Measurements from ENCODE around the gene LCP2.

Gene LCP2

GRCh38 chr5:170225326-170226128 is 72.0 kb downstream of the LCP2 start:
- Mint-ChIP-seq H3K4me3 (no peak overlapping the region), H3K4me1 (peaks cover 3 to 4% of the 10 kb centered on the region in 2 donors), H3K36me3 (no peaks in the 10 kb centered on the region), H3K27me3 (peaks cover 0 to 9% of the 10 kb centered on the region in 2 donors), H3K27ac (no peak overlapping the region), H3K9me3 (no peaks in the 10 kb centered on the region)
- peak; percentile 42 for DNase-seq
- ATAC-seq (replicated peaks), result peak; percentile 67 to 72

- Mint-ChIP-seq H3K4me3 (no peak overlapping the region), H3K4me1 (peaks cover 3 to 4% of the 10 kb centered on the region in 2 donors), H3K36me3 (no peaks in the 10 kb centered on the region), H3K27ac (no peak overlapping the region), H3K9me3 (no peaks in the 10 kb centered on the region), H3K27me3 (peaks cover 0 to 9% of the 10 kb centered on the region in 2 donors)
- no peak for ATAC-seq (replicated peaks)
- DNase-seq, result no peak
Observed at GRCh38 chr5:170223906-170224305, 73.7 kb downstream of the LCP2 start.

DNA sequence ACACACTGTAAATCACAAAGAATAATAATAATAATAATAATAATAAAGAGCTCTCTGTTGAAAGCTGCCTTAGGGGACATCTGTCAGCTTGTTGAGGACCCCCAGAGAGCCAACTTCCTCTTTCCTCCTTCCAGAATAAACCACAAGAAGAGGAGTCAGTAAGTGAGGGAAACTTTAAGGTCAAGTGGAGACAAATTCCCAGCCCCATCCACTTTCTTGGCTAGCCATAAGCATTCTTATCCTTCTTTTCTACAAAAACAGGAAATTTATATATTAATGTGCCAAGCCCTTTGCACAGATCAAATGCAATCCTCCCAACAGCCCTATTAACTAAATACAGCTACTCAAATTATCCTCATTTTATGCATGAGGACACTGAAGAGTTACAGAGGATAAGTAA is 74.2 kb downstream of the LCP2 start:
- no peaks in the 10 kb centered on the region for H3K36me3 Mint-ChIP-seq
- no peak for DNase-seq
- no peaks in the 10 kb centered on the region for H3K9me3 Mint-ChIP-seq
- H3K4me3 Mint-ChIP-seq, result no peak overlapping the region
- no peak for ATAC-seq (replicated peaks)
- peaks cover 0 to 9% of the 10 kb centered on the region in 2 donors for H3K27me3 Mint-ChIP-seq
- peaks cover 3 to 4% of the 10 kb centered on the region in 2 donors for H3K4me1 Mint-ChIP-seq
- H3K27ac Mint-ChIP-seq, result no peak overlapping the region

- ATAC-seq (replicated peaks), result no peak
- Mint-ChIP-seq H3K9me3 (no peaks in the 10 kb centered on the region), H3K27ac (no peak overlapping the region), H3K4me3 (no peak overlapping the region), H3K4me1 (peaks cover 3 to 4% of the 10 kb centered on the region in 2 donors), H3K36me3 (no peaks in the 10 kb centered on the region), H3K27me3 (peaks cover 0 to 9% of the 10 kb centered on the region in 2 donors)
- DNase-seq, result no peak
Observed at GRCh38 chr5:170221327-170221741, 76.2 kb downstream of the LCP2 start.

- no peak overlapping the region for H3K27ac Mint-ChIP-seq
- H3K9me3 Mint-ChIP-seq, result no peaks in the 10 kb centered on the region
- peaks cover 0 to 7% of the 10 kb centered on the region in 2 donors for H3K27me3 Mint-ChIP-seq
- ATAC-seq (replicated peaks) (no peak), DNase-seq (no peak)
- H3K4me1 Mint-ChIP-seq, result no peaks in the 10 kb centered on the region
- no peak overlapping the region for H3K4me3 Mint-ChIP-seq
- H3K36me3 Mint-ChIP-seq, result no peaks in the 10 kb centered on the region
Observed at GRCh38 chr5:170220191-170220590, 77.4 kb downstream of the LCP2 start.

GRCh38 chr5:170219615-170220014 is 78.0 kb downstream of the LCP2 start:
- H3K9me3 Mint-ChIP-seq, result no peaks in the 10 kb centered on the region
- H3K4me1 Mint-ChIP-seq, result no peaks in the 10 kb centered on the region
- no peak overlapping the region for H3K27ac Mint-ChIP-seq
- H3K27me3 Mint-ChIP-seq, result peaks cover 0 to 7% of the 10 kb centered on the region in 2 donors
- no peak for ATAC-seq (replicated peaks)
- no peaks in the 10 kb centered on the region for H3K36me3 Mint-ChIP-seq
- DNase-seq, result no peak
- H3K4me3 Mint-ChIP-seq, result no peak overlapping the region

DNA sequence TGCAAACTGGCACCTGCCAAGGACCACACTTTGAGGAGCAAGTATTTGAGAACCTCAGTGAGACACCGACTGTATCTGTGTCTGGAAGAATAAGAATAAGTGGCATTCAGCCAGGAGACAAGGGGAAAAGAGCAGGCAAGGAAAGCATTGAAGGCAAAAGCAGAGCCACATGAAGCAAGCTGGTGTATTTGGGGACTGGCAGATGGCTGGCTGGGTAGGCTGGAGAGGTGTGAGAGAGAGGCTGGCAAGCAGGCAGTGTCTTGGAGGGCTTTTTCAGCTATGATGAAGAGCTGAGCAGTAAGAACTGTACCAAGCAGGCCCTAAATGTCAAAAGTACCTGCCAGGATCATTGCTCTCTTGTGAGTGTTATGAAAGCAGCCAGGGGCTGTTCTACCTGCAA is 78.9 kb downstream of the LCP2 start:
- Mint-ChIP-seq H3K9me3 (no peaks in the 10 kb centered on the region), H3K27me3 (peaks cover 0 to 7% of the 10 kb centered on the region in 2 donors), H3K36me3 (no peaks in the 10 kb centered on the region), H3K4me3 (no peak overlapping the region), H3K27ac (no peak overlapping the region), H3K4me1 (no peaks in the 10 kb centered on the region)
- ATAC-seq (replicated peaks), result no peak
- DNase-seq, result no peak

GRCh38 chr5:170217831-170218230 is 79.7 kb downstream of the LCP2 start:
- Mint-ChIP-seq H3K27ac (no peak overlapping the region), H3K27me3 (peaks cover 0 to 7% of the 10 kb centered on the region in 2 donors), H3K4me1 (no peaks in the 10 kb centered on the region), H3K9me3 (no peaks in the 10 kb centered on the region), H3K4me3 (no peak overlapping the region), H3K36me3 (no peaks in the 10 kb centered on the region)
- ATAC-seq (replicated peaks) (no peak), DNase-seq (no peak)

- H3K27me3 Mint-ChIP-seq, result peaks cover 0 to 7% of the 10 kb centered on the region in 2 donors
- DNase-seq, result no peak
- H3K4me3 Mint-ChIP-seq, result no peak overlapping the region
- no peaks in the 10 kb centered on the region for H3K9me3 Mint-ChIP-seq
- ATAC-seq (replicated peaks), result peak; percentile 62 to 67
- H3K4me1 Mint-ChIP-seq, result no peaks in the 10 kb centered on the region
- H3K27ac Mint-ChIP-seq, result no peak overlapping the region
- H3K36me3 Mint-ChIP-seq, result no peaks in the 10 kb centered on the region
Observed at GRCh38 chr5:170216257-170216864, 81.2 kb downstream of the LCP2 start.

GRCh38 chr5:170211575-170212334 is 85.8 kb downstream of the LCP2 start:
- Mint-ChIP-seq H3K27ac (no peak overlapping the region), H3K4me1 (no peaks in the 10 kb centered on the region), H3K9me3 (no peaks in the 10 kb centered on the region), H3K4me3 (no peak overlapping the region), H3K36me3 (no peaks in the 10 kb centered on the region), H3K27me3 (peaks cover 24 to 29% of the 10 kb centered on the region in 2 donors)
- DNase-seq (no peak), ATAC-seq (replicated peaks) (no peak)

- Mint-ChIP-seq H3K36me3 (no peaks in the 10 kb centered on the region), H3K27ac (no peak overlapping the region), H3K4me3 (no peak overlapping the region), H3K9me3 (no peaks in the 10 kb centered on the region), H3K4me1 (no peaks in the 10 kb centered on the region), H3K27me3 (peaks cover 33 to 45% of the 10 kb centered on the region in 2 donors)
- no peak for DNase-seq
- ATAC-seq (replicated peaks), result no peak
Observed at GRCh38 chr5:170206958-170207357, 90.6 kb downstream of the LCP2 start.

DNA sequence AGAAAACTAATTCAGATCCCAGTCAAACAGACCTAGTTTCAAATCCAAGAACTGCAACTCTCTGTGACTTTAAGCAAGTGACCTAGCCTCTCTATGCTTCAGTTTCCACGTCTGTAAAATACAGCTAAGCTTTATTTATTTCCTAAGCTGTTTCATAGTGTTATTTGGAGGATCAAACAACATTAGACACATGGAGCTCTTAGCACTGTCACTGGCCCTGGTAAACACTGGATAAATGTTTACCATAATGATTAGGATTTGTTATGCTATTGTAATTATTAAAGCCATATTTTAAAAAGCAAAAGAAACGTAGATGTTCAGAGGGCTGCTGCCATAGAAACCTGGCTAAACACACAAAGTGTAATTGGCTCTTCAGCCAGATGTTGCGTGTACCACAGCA is 91.4 kb downstream of the LCP2 start:
- H3K27ac Mint-ChIP-seq, result no peak overlapping the region
- no peak for ATAC-seq (replicated peaks)
- no peaks in the 10 kb centered on the region for H3K9me3 Mint-ChIP-seq
- no peak for DNase-seq
- peaks cover 36 to 44% of the 10 kb centered on the region in 2 donors for H3K27me3 Mint-ChIP-seq
- no peaks in the 10 kb centered on the region for H3K36me3 Mint-ChIP-seq
- no peaks in the 10 kb centered on the region for H3K4me1 Mint-ChIP-seq
- H3K4me3 Mint-ChIP-seq, result no peak overlapping the region

DNA sequence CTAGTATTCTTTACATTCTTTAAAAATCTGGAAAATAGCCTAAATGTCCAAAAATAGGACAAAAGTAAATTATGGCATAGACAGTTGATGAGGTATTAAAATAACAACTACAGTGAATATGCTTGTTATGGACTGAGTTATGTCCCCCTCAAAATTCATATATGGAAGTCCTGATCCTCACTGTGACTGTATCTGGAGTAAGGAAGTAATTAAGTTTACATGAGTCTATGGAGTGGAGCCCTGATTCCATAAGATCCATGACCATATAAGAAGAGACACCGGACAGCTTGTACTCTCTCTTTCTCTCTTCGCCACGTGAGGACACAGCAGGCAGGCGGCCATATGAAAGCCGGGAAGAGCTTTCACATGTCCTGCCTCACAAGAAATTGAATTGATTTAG is 93.4 kb downstream of the LCP2 start:
- no peaks in the 10 kb centered on the region for H3K36me3 Mint-ChIP-seq
- H3K27ac Mint-ChIP-seq, result no peak overlapping the region
- no peaks in the 10 kb centered on the region for H3K9me3 Mint-ChIP-seq
- DNase-seq (no peak), ATAC-seq (replicated peaks) (no peak)
- no peak overlapping the region for H3K4me3 Mint-ChIP-seq
- H3K4me1 Mint-ChIP-seq, result no peaks in the 10 kb centered on the region
- peaks cover 26 to 29% of the 10 kb centered on the region in 2 donors for H3K27me3 Mint-ChIP-seq

- Mint-ChIP-seq H3K36me3 (no peaks in the 10 kb centered on the region), H3K9me3 (no peaks in the 10 kb centered on the region), H3K4me3 (no peak overlapping the region), H3K4me1 (no peaks in the 10 kb centered on the region), H3K27ac (no peak overlapping the region), H3K27me3 (peaks cover 19 to 25% of the 10 kb centered on the region in 2 donors)
- ATAC-seq (replicated peaks) (no peak), DNase-seq (no peak)
Observed at GRCh38 chr5:170202117-170202516, 95.5 kb downstream of the LCP2 start.
